Trophoblast cell (in vitro differentiated cells and primary cell): ENCODE measurements around the gene PLCH1.

Experiments used
- DNase-seq, 2 donors: peaks; one replicate each; pipeline ENCODE4 v3.0.0-alpha.2; 2016
- H2AFZ ChIP-seq: 2 replicates; pipeline ENCODE4 v1.6.1; 2013; ENCODE audit warnings: low read length, moderate library complexity, mild to moderate bottlenecking; ENCODE audit not compliant: insufficient read depth, poor library complexity
- H2AK5ac ChIP-seq: 2 replicates; pipeline ENCODE4 v1.6.1; 2013; ENCODE audit warnings: mild to moderate bottlenecking, low read length
- H2BK120ac ChIP-seq: 2 replicates; pipeline ENCODE4 v1.6.1; 2013; ENCODE audit warnings: low read length, mild to moderate bottlenecking, moderate library complexity; ENCODE audit not compliant: insufficient read depth, poor library complexity
- H2BK12ac ChIP-seq: 2 replicates; pipeline ENCODE4 v1.6.1; 2013; ENCODE audit warnings: mild to moderate bottlenecking, low read length, moderate library complexity
- H2BK5ac ChIP-seq: 2 replicates; pipeline ENCODE4 v1.6.1; 2013; ENCODE audit warnings: low read length, low read depth, moderate library complexity, mild to moderate bottlenecking; ENCODE audit not compliant: poor library complexity
- H3K14ac ChIP-seq: 2 replicates; pipeline ENCODE4 v1.6.1; 2013; ENCODE audit warnings: mild to moderate bottlenecking, low read length
- H3K18ac ChIP-seq: 2 replicates; pipeline ENCODE4 v1.6.1; 2013; ENCODE audit warnings: mild to moderate bottlenecking, low read length
- H3K23ac ChIP-seq: 2 replicates; pipeline ENCODE4 v1.6.1; 2013; ENCODE audit warnings: low read length
- H3K27ac ChIP-seq: 2 replicates; pipeline ENCODE4 v1.5.1; 2013; ENCODE audit warnings: low read depth, mild to moderate bottlenecking, inconsistent platforms, low read length, moderate library complexity
- H3K27me3 ChIP-seq: 2 replicates; pipeline ENCODE4 v1.6.1; 2013; ENCODE audit warnings: inconsistent platforms, mild to moderate bottlenecking, low read length, moderate library complexity; ENCODE audit not compliant: insufficient read depth
- H3K36me3 ChIP-seq, 2 experiments: 1 replicate in 1 of 2; 2 replicates in 1 of 2; pipeline ENCODE4 v1.6.1; 2013; ENCODE audit warnings: low read length in 2 of 2, mild to moderate bottlenecking in 2 of 2, moderate library complexity in 1 of 2; ENCODE audit not compliant: insufficient read depth in 2 of 2, control insufficient read depth in 1 of 2
- H3K4ac ChIP-seq: 2 replicates; pipeline ENCODE4 v1.6.1; 2013; ENCODE audit warnings: low read depth, mild to moderate bottlenecking, low read length, moderate library complexity
- H3K4me1 ChIP-seq, 2 experiments: 1 replicate in 1 of 2; 2 replicates in 1 of 2; pipeline ENCODE4 v1.6.1; 2013; ENCODE audit warnings: low read length in 2 of 2, mild to moderate bottlenecking in 2 of 2, moderate library complexity in 1 of 2; ENCODE audit not compliant: insufficient read depth in 2 of 2, control insufficient read depth in 1 of 2
- H3K4me2 ChIP-seq: 2 replicates; pipeline ENCODE4 v1.6.1; 2013; ENCODE audit warnings: inconsistent platforms, mild to moderate bottlenecking, low read length, moderate library complexity
- H3K4me3 ChIP-seq: 2 replicates; pipeline ENCODE4 v1.5.1; 2013; ENCODE audit warnings: mild to moderate bottlenecking, low read depth, low read length, inconsistent platforms
- H3K79me1 ChIP-seq: one replicate; pipeline ENCODE4 v1.6.1; 2013; ENCODE audit warnings: low read length
- H3K79me2 ChIP-seq: 2 replicates; pipeline ENCODE4 v1.6.1; 2013; ENCODE audit warnings: low read length, mild to moderate bottlenecking; ENCODE audit not compliant: control insufficient read depth, insufficient read depth, poor library complexity
- H3K9ac ChIP-seq: 2 replicates; pipeline ENCODE4 v1.6.1; 2013; ENCODE audit warnings: mild to moderate bottlenecking, low read length
- H3K9me3 ChIP-seq: 2 replicates; pipeline ENCODE4 v1.6.1; 2013; ENCODE audit warnings: low read depth, mild to moderate bottlenecking, control low read depth, inconsistent platforms, low read length; ENCODE audit not compliant: insufficient read depth
- H4K12ac ChIP-seq: 2 replicates; pipeline ENCODE4 v1.6.1; 2013; ENCODE audit warnings: low read depth, mild to moderate bottlenecking, low read length, moderate library complexity
- H4K8ac ChIP-seq: 2 replicates; pipeline ENCODE4 v1.6.1; 2013; ENCODE audit warnings: low read depth, mild to moderate bottlenecking, low read length, moderate library complexity
- H4K91ac ChIP-seq: one replicate; pipeline ENCODE4 v1.6.1; 2013; ENCODE audit warnings: low read depth, mild to moderate bottlenecking, low read length, moderate library complexity
- WGBS: extraction: QIAGEN DNeasy Blood & Tissue Kit; methylation state at CpG from one replicate; pipeline ENCODE4 v1.1.7; 2013; ENCODE audit warnings: missing lambda C conversion rate; ENCODE audit not compliant: insufficient read length, insufficient coverage; ENCODE audit errors: extremely low coverage; 5-methylcytosine and 5-hydroxymethylcytosine counted together

Gene PLCH1

GRCh38 chr3:155392138-155392537 lies 352.7 kb downstream of the PLCH1 start:
- no peak overlapping the region for H3K9ac ChIP-seq
- H2BK5ac ChIP-seq: no peak overlapping the region
- no peak overlapping the region for H2BK12ac ChIP-seq
- no peak overlapping the region for H4K8ac ChIP-seq
- no peak overlapping the region for H3K14ac ChIP-seq
- H4K12ac ChIP-seq: no peak overlapping the region
- no peaks in the 10 kb centered on the region for H3K9me3 ChIP-seq
- H3K18ac ChIP-seq: no peak overlapping the region
- no peak overlapping the region for H3K4ac ChIP-seq
- peaks cover 6 to 11% of the 10 kb centered on the region in 2 experiments for H3K4me1 ChIP-seq
- H3K36me3 ChIP-seq: no peaks in the 10 kb centered on the region
- no peak overlapping the region for H2AFZ ChIP-seq
- H4K91ac ChIP-seq: no peak overlapping the region
- no peak overlapping the region for H3K4me3 ChIP-seq
- no peak overlapping the region for H2BK120ac ChIP-seq
- no peaks in the 10 kb centered on the region for H3K79me1 ChIP-seq
- WGBS: no CpG with 5 or more reads among the region's 1 CpG
- no peaks in the 10 kb centered on the region for H3K27me3 ChIP-seq
- H2AK5ac ChIP-seq: no peak overlapping the region
- H3K23ac ChIP-seq: no peak overlapping the region
- no peaks in the 10 kb centered on the region for H3K79me2 ChIP-seq
- DNase-seq: no peak
- no peak overlapping the region for H3K27ac ChIP-seq
- H3K4me2 ChIP-seq: no peak overlapping the region

GRCh38 chr3:155391551-155391958 lies 353.3 kb downstream of the PLCH1 start:
- no peak overlapping the region for H2BK5ac ChIP-seq
- no peak overlapping the region for H2AK5ac ChIP-seq
- H2BK12ac ChIP-seq: no peak overlapping the region
- H3K14ac ChIP-seq: no peak overlapping the region
- H4K12ac ChIP-seq: no peak overlapping the region
- H3K23ac ChIP-seq: no peak overlapping the region
- no peaks in the 10 kb centered on the region for H3K27me3 ChIP-seq
- no peak overlapping the region for H2AFZ ChIP-seq
- no peaks in the 10 kb centered on the region for H3K79me2 ChIP-seq
- H3K9ac ChIP-seq: no peak overlapping the region
- H3K36me3 ChIP-seq: no peaks in the 10 kb centered on the region
- no peak overlapping the region for H3K18ac ChIP-seq
- no peak overlapping the region for H2BK120ac ChIP-seq
- no peak overlapping the region for H3K27ac ChIP-seq
- H3K4me3 ChIP-seq: no peak overlapping the region
- H4K91ac ChIP-seq: no peak overlapping the region
- no peak overlapping the region for H3K4me2 ChIP-seq
- no peaks in the 10 kb centered on the region for H3K79me1 ChIP-seq
- no peaks in the 10 kb centered on the region for H3K9me3 ChIP-seq
- DNase-seq: peak in 1 of 2 donors; percentile 26
- H3K4me1 ChIP-seq: peaks cover 6 to 11% of the 10 kb centered on the region in 2 experiments
- H3K4ac ChIP-seq: no peak overlapping the region
- WGBS: no CpG with 5 or more reads among the region's 2 CpGs
- H4K8ac ChIP-seq: no peak overlapping the region

- H3K4me1 ChIP-seq: peaks cover 6 to 11% of the 10 kb centered on the region in 2 experiments
- H4K12ac ChIP-seq: no peak overlapping the region
- no peak overlapping the region for H3K14ac ChIP-seq
- no peak for DNase-seq
- H3K23ac ChIP-seq: no peak overlapping the region
- H4K8ac ChIP-seq: no peak overlapping the region
- H3K27ac ChIP-seq: no peak overlapping the region
- no peak overlapping the region for H3K4me2 ChIP-seq
- H3K4ac ChIP-seq: no peak overlapping the region
- no peak overlapping the region for H2AK5ac ChIP-seq
- H2AFZ ChIP-seq: no peak overlapping the region
- no peaks in the 10 kb centered on the region for H3K27me3 ChIP-seq
- H3K9me3 ChIP-seq: no peaks in the 10 kb centered on the region
- no peaks in the 10 kb centered on the region for H3K79me2 ChIP-seq
- no CpG with 5 or more reads among the region's 2 CpGs for WGBS
- no peaks in the 10 kb centered on the region for H3K36me3 ChIP-seq
- no peak overlapping the region for H3K9ac ChIP-seq
- H3K18ac ChIP-seq: no peak overlapping the region
- no peak overlapping the region for H4K91ac ChIP-seq
- H2BK12ac ChIP-seq: no peak overlapping the region
- H2BK120ac ChIP-seq: no peak overlapping the region
- H3K79me1 ChIP-seq: no peaks in the 10 kb centered on the region
- no peak overlapping the region for H2BK5ac ChIP-seq
- no peak overlapping the region for H3K4me3 ChIP-seq
These were observed 353.8 kb downstream of the PLCH1 start for GRCh38 chr3:155391104-155391503.

GRCh38 chr3:155390351-155390750 lies 354.5 kb downstream of the PLCH1 start:
- no peak overlapping the region for H4K91ac ChIP-seq
- no peak overlapping the region for H3K23ac ChIP-seq
- no peak overlapping the region for H2AK5ac ChIP-seq
- no peaks in the 10 kb centered on the region for H3K27me3 ChIP-seq
- DNase-seq: no peak
- no peak overlapping the region for H3K4me3 ChIP-seq
- H3K14ac ChIP-seq: no peak overlapping the region
- H2BK120ac ChIP-seq: no peak overlapping the region
- no peak overlapping the region for H2AFZ ChIP-seq
- H3K79me1 ChIP-seq: no peaks in the 10 kb centered on the region
- peaks cover 6 to 11% of the 10 kb centered on the region in 2 experiments for H3K4me1 ChIP-seq
- no peak overlapping the region for H3K27ac ChIP-seq
- no peak overlapping the region for H3K18ac ChIP-seq
- no peaks in the 10 kb centered on the region for H3K9me3 ChIP-seq
- H3K36me3 ChIP-seq: no peaks in the 10 kb centered on the region
- H2BK12ac ChIP-seq: no peak overlapping the region
- H2BK5ac ChIP-seq: no peak overlapping the region
- H3K79me2 ChIP-seq: no peaks in the 10 kb centered on the region
- no peak overlapping the region for H4K12ac ChIP-seq
- no peak overlapping the region for H3K4ac ChIP-seq
- H4K8ac ChIP-seq: no peak overlapping the region
- H3K9ac ChIP-seq: no peak overlapping the region
- H3K4me2 ChIP-seq: no peak overlapping the region
